GM21447 (cell line): ENCODE data around the gene FTO.

Source experiments
- ATAC-seq: cut with Tn5 transposase; IDR thresholded peaks from one replicate; pipeline ENCODE4 v1.9.1; 2021; ENCODE audit not compliant: unreplicated experiment

FTO gene

GRCh38 chr16:54107583-54108202 lies 403.7 kb downstream of the FTO start:
- ATAC-seq: no peak

GRCh38 chr16:54110016-54110981 lies 406.3 kb downstream of the FTO start:
- ATAC-seq: no peak

- ATAC-seq: no peak
Measured at GRCh38 chr16:54112451-54113206, 408.7 kb downstream of the FTO start.

- ATAC-seq: no peak
Measured at GRCh38 chr16:54115558-54115957, 411.6 kb downstream of the FTO start.

- no peak for ATAC-seq
Measured at GRCh38 chr16:54116124-54116655, 412.2 kb downstream of the FTO start.

- ATAC-seq: no peak
Measured at GRCh38 chr16:54118846-54119245, 414.9 kb downstream of the FTO start.

- ATAC-seq: no peak
Measured at GRCh38 chr16:54120846-54121480, 417.0 kb downstream of the FTO start.

GRCh38 chr16:54121539-54122295 lies 417.8 kb downstream of the FTO start:
- ATAC-seq: no peak

GRCh38 chr16:54123766-54124165 lies 419.8 kb downstream of the FTO start:
- no peak for ATAC-seq

GRCh38 chr16:54125751-54126655 lies 422.0 kb downstream of the FTO start:
- no peak for ATAC-seq

GRCh38 chr16:54126907-54127306 lies 423.0 kb downstream of the FTO start:
- no peak for ATAC-seq

GRCh38 chr16:54128629-54129234 lies 424.8 kb downstream of the FTO start:
- ATAC-seq: no peak

- no peak for ATAC-seq
Measured at GRCh38 chr16:54129810-54130209, 425.9 kb downstream of the FTO start.

- no peak for ATAC-seq
Measured at GRCh38 chr16:54135361-54136275, 431.7 kb downstream of the FTO start.

- no peak for ATAC-seq
Measured at GRCh38 chr16:54136276-54136625, 432.3 kb downstream of the FTO start.

GRCh38 chr16:54140057-54140787 lies 436.3 kb downstream of the FTO start:
- ATAC-seq: no peak

- ATAC-seq: no peak
Measured at GRCh38 chr16:54140788-54141136, 436.8 kb downstream of the FTO start.
